Adrenal gland (tissue), 5 donors: ENCODE data around the gene LRP10.

ENCODE experiments used
- POLR2A ChIP-seq, 2 donors: fragments of 450-650 bp; IDR thresholded peaks; one replicate each; pipeline ENCODE4 v1.6.1; 2017; ENCODE audit warnings: antibody characterized with exemption in 2 of 2, mild to moderate bottlenecking in 2 of 2, moderate library complexity in 1 of 2
- TF ChIP-seq, protein P1 (sequence below), 6 experiments: fragments of 450-650 bp in 4 of 6; fragments of 200-600 bp in 2 of 6; sonication (generic) in 1 of 6; IDR thresholded peaks; 1 replicate in 5 of 6; 2 replicates in 1 of 6; pipeline versions ENCODE4 v1.5.1 to v1.8.0; 2016 to 2021; ENCODE audit warnings: antibody characterized with exemption in 6 of 6, mild to moderate bottlenecking in 2 of 6, moderate library complexity in 1 of 6
- donor health status: DM: no; HTN: no; CAD: no.

DNA sequence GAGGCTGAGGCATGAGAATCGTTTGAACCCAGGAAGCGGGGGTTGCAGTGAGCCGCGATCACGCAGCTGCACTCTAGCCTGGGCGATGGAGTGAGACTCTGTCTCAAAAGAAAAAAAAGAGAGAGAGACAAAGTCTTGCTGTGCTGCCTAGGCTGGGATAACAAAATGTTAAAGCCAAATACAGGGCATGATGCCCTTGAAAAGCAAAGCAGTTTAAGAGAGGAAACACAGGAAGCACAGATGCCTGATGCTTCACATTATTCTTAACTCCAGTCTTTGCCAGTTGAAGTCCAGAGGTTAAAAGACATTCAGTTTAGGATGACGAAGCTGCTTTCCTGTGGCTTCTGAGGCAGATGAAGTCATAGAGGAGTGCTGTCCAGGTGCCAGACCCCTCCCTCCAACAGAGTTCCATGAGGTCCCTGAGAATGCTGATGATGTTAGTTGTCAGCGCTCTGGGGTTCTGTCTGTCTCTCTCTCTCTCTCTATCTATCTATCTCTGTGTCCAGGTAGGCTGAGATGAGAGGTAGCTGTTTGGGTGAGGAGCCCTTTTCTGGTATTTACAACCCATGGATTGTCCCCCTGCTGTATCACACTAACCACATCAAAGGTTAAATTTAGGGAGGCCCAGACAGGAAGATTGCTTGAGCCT is 46.7 kb upstream of the LRP10 start:
- TF ChIP-seq, protein P1, sequence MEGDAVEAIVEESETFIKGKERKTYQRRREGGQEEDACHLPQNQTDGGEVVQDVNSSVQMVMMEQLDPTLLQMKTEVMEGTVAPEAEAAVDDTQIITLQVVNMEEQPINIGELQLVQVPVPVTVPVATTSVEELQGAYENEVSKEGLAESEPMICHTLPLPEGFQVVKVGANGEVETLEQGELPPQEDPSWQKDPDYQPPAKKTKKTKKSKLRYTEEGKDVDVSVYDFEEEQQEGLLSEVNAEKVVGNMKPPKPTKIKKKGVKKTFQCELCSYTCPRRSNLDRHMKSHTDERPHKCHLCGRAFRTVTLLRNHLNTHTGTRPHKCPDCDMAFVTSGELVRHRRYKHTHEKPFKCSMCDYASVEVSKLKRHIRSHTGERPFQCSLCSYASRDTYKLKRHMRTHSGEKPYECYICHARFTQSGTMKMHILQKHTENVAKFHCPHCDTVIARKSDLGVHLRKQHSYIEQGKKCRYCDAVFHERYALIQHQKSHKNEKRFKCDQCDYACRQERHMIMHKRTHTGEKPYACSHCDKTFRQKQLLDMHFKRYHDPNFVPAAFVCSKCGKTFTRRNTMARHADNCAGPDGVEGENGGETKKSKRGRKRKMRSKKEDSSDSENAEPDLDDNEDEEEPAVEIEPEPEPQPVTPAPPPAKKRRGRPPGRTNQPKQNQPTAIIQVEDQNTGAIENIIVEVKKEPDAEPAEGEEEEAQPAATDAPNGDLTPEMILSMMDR (IDR thresholded peaks at IDR 0.05): no peak
- no peak for TF ChIP-seq POLR2A (IDR thresholded peaks at IDR 0.05)
